Uterus (tissue), 2 donors: ENCODE data around the gene TNFSF12.

Experiments used
- POLR2A ChIP-seq, 2 donors: fragments of 450-650 bp; IDR thresholded peaks; one replicate each; pipeline ENCODE4 v1.6.1; 2016; ENCODE audit warnings: antibody characterized with exemption in 2 of 2, mild to moderate bottlenecking in 1 of 2, moderate library complexity in 1 of 2
- TF ChIP-seq, protein P1 (sequence below), 4 experiments: fragments of 200-600 bp in 2 of 4; fragments of 450-650 bp in 2 of 4; sonication (generic) in 2 of 4; IDR thresholded peaks; one replicate each; pipeline ENCODE4 v1.5.1; 2016 to 2019; ENCODE audit warnings: antibody characterized with exemption in 4 of 4, mild to moderate bottlenecking in 2 of 4, moderate library complexity in 1 of 4

DNA sequence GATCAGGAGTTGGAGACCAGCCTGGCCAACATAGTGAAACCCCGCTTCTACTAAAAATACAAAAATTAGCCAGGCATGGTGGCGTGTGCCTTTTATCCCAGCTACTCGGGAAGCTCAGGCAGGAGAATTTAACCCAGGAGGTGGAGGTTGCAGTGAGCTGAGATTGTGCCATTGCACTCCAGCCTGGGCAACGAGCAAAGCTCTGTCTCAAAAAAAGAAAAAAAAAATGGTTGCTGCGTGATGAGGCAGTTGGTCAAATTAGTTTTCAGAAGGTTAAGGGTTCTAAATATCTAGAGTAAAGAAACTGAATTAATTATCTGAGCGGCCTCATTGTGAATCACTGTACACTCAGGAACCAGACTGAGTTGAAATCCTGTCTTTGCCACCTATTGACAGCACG is 27.1 kb downstream of the TNFSF12 start:
- TF ChIP-seq, protein P1, sequence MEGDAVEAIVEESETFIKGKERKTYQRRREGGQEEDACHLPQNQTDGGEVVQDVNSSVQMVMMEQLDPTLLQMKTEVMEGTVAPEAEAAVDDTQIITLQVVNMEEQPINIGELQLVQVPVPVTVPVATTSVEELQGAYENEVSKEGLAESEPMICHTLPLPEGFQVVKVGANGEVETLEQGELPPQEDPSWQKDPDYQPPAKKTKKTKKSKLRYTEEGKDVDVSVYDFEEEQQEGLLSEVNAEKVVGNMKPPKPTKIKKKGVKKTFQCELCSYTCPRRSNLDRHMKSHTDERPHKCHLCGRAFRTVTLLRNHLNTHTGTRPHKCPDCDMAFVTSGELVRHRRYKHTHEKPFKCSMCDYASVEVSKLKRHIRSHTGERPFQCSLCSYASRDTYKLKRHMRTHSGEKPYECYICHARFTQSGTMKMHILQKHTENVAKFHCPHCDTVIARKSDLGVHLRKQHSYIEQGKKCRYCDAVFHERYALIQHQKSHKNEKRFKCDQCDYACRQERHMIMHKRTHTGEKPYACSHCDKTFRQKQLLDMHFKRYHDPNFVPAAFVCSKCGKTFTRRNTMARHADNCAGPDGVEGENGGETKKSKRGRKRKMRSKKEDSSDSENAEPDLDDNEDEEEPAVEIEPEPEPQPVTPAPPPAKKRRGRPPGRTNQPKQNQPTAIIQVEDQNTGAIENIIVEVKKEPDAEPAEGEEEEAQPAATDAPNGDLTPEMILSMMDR (IDR thresholded peaks at IDR 0.05), result no peak
- TF ChIP-seq POLR2A (IDR thresholded peaks at IDR 0.05), result no peak
